HG03139 (cell line): ENCODE measurements around the gene ANXA2.

Source experiments
- ATAC-seq: cut with Tn5 transposase; IDR thresholded peaks from one replicate; pipeline ENCODE4 v1.9.1; 2021; ENCODE audit not compliant: unreplicated experiment

ANXA2 gene

GRCh38 chr15:60315878-60316277 lies 81.9 kb downstream of the ANXA2 start:
- ATAC-seq: no peak

DNA sequence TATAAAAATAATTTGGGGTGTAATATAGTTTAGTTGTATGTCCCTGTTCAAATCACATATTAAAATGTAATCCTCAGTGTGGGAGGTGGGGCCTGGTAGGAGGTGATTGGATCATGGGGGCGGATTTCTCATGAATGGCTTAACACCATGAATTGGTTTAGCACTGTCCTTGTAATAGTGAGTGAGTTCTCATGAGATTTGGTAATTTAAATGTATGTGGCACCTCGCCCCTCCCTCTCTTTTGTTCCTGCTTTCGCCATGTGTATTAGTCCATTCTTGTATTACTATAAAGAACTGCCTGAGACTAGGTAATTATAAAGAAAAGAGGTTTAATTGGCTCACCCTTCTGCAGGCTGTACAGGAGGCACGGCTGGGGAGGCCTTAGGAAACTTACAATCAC lies 83.9 kb downstream of the ANXA2 start:
- ATAC-seq: no peak

GRCh38 chr15:60307034-60307433 lies 90.8 kb downstream of the ANXA2 start:
- no peak for ATAC-seq

DNA sequence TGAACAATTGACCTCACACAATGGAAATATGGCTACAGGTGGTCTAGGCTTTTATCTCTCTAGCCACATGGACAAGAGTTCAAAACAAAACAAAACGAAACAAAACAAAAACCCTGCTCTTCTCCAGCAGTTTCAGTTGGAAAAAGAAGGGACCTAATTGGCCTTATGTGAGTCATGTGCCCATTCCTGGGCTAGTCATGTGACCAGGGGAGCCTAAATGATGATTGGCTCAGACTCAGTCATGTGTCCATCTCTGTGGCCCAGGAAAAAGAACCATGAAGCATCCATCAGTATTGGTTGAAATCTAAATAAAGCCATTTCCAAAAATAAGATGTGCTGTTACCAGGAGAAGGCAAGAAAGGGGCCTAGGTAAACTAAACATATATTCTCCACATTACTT lies 96.8 kb downstream of the ANXA2 start:
- no peak for ATAC-seq

- ATAC-seq: no peak
These were observed 98.2 kb downstream of the ANXA2 start for GRCh38 chr15:60299452-60300047.
